ENCODE results near the gene SPATA46. TPM values are rescaled to one million over a fixed set of nuclear protein-coding genes. Genes with fewer than 3 reads are reported as not detected.

SPATA46 gene
- total and polyA plus RNA-seq, 9 of the 15 experiments (the other 6 are each of a cell fraction or from before 2014, with no cell fraction given), result 0.04 to 0.11 TPM; not detected in 7

- TF ChIP-seq MGA (IDR thresholded peaks at IDR 0.05) (peak; percentile 72), ZNF224 (CRISPR knock-in tag; IDR thresholded peaks at IDR 0.05) (no peak), L3MBTL2 (IDR thresholded peaks at IDR 0.05) (peak; percentile 79), ZEB2 (IDR thresholded peaks at IDR 0.05) (peak; percentile 37; the same call in 1 of the 2 replicates), SRSF3 (IDR thresholded peaks at IDR 0.05; ENCODE audit: insufficient read depth, low read length) (no peak), EP300 (IDR thresholded peaks at IDR 0.05; ENCODE audit: low read length) (peak; percentile 7; the same call in 1 of the 2 replicates), NR4A1 (CRISPR knock-in tag; IDR thresholded peaks at IDR 0.05) (no peak), NR4A1 (tag; IDR thresholded peaks at IDR 0.05) (0 out of 2 replicates have a peak, but pooled peaks have one; percentile 38), CBFB (CRISPR knock-in tag; IDR thresholded peaks at IDR 0.05) (0 out of 2 replicates have a peak, but pooled peaks have one; percentile 19), GATAD2A (IDR thresholded peaks at IDR 0.05) (no peak), NKRF (IDR thresholded peaks at IDR 0.05; ENCODE audit: borderline replicate concordance) (no peak), RBFOX2 (IDR thresholded peaks at IDR 0.05; ENCODE audit: low read depth, low read length) (0 out of 2 replicates have a peak, but pooled peaks have one; percentile 35)
- TF ChIP-seq, protein P1, sequence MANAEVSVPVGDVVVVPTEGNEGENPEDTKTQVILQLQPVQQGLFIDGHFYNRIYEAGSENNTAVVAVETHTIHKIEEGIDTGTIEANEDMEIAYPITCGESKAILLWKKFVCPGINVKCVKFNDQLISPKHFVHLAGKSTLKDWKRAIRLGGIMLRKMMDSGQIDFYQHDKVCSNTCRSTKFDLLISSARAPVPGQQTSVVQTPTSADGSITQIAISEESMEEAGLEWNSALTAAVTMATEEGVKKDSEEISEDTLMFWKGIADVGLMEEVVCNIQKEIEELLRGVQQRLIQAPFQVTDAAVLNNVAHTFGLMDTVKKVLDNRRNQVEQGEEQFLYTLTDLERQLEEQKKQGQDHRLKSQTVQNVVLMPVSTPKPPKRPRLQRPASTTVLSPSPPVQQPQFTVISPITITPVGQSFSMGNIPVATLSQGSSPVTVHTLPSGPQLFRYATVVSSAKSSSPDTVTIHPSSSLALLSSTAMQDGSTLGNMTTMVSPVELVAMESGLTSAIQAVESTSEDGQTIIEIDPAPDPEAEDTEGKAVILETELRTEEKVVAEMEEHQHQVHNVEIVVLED (CRISPR knock-in tag; IDR thresholded peaks at IDR 0.05), result no peak
Measured at GRCh38 chr1:162389971-162390370, 13.3 kb upstream of the SPATA46 start (continued).
